ENCODE measurements around the gene ADGRL1.
"Not testable (repeated sequence)": the region's sequence is repeated elsewhere in the genome, so short reads cannot be mapped to it uniquely, and the experiment has no call there.

Gene ADGRL1

DNA sequence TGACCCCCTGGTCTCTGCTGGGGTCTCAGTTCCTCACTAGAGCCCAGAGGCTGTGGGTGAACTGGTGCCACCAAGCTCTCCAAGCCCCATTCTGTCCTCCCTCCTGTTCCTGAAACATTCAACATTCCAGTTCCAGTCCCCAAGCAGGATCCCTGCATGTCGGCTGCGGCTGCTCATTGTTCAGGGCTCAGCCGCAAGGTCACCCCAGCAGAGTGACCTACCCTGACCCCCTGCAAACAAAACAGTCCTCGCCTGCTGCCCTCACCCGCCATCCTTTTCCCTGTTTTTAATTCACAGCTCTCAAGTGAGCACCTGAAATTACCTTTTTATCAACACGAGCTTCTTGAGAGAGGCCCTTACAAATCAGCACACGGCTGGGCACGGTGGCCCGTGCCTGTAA lies 19.3 kb downstream of the ADGRL1 start:
- FAIRE-seq, result not testable (repeated sequence)

GRCh38 chr19:14185691-14186090 lies 20.3 kb downstream of the ADGRL1 start:
- FAIRE-seq, result not testable (repeated sequence)

DNA sequence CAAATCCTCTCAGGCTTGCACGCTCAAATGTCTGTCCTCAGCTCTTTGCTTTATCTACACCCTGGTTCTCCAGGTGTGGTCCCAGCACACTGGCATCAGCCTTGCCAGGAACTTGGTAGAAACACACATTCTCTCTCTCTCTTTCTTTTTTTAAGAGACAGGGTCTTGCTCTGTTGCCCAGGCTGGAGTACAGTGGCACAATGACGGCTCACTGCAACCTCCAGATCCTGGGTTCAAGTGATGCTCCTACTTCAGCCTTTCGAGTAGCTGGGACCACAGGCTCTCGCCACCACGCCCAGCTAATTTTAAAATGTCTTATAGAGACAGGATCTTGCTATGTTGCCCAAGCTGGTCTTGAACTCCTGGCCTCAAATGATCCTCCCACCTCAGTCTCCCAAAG lies 20.8 kb downstream of the ADGRL1 start:
- FAIRE-seq, result no peak

DNA sequence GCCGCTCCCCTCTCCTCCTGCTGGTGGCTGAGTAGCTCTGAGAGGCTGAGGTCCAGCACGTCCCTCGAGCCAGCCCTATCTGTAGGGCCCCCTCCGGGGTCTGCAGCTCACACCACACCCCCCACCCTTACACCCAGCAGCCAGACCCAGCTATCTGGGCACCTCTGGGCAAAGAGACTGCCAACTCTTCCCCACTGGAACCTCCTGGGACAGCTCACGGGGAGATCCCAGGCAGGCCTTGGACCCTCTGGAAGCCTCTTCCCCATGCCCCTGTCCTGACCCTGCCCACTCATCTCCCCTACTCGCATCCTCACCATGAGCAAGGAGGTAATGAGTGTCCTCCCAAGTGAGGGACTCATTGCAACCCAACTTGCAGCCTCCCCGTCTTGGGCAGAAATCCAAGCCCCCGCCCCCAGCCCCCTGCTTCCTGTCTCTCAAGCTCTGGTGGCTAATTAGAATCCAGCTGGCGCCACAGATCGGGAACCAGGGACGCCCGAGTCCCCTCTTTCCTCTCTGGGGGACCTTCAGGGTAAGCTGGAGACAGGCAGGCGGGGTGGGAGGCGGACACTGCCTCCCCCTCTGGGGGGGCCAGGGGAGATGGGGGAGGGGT lies 22.1 kb downstream of the ADGRL1 start:
- no peak for FAIRE-seq

GRCh38 chr19:14182476-14182875 lies 23.5 kb downstream of the ADGRL1 start:
- FAIRE-seq, result no peak

DNA sequence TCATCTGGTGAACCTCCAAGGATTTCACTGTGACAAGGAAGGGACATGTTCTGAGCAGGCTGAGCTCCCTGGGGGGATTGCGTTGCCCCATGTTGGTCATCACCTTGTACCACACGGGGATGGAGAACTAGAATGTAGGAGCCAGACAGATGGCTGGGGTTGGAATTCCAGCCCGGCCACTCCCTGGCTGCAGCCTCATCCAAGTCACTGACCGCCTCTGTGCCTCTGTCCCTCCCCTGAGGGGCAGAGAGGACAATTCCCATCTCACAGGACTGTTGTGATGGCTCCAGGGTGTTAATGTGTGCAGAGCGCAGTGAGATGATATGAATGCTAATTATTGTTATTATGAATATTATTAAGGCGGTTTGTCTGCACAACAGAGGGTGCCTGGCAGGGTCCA lies 24.1 kb downstream of the ADGRL1 start:
- no peak for FAIRE-seq

DNA sequence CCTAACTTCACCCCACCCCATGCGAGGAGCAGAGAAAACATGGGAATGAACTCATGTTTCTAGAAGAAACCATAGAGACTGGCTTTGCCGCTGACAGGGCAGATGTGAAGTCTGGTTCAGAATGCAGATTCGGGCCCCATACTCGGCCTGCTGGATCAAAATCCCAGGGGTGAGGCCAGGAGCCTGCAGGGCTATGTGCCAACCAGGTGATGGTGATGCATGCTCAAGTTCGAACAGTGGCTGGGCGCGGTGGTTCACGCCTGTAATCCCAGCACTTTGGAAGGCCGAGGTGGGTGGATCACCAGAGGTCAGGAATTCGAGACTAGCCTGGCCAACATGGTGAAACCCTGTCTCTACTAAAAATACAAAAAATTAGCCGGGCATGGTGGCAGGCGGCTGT lies 24.8 kb downstream of the ADGRL1 start:
- FAIRE-seq, result not testable (repeated sequence)

- no peak for FAIRE-seq
These were observed 28.4 kb downstream of the ADGRL1 start for GRCh38 chr19:14177496-14178074.

DNA sequence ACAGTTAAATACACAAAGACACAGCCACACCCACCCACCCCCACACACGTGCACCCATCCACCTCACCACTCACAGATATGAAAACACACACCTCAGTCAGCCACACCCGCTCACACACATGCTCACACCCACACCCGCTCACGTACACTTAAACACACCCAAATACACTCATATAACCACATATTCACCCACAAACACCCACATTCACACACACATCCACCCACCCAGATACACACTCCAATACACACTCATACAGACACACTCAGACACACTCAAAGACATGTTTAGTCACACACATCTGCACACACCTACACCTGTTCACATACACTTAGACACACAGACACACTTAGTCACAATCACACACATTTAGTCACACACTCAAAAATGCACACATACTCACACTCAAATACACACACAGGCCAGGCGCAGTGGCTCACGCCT lies 30.6 kb downstream of the ADGRL1 start:
- FAIRE-seq, result no peak

GRCh38 chr19:14174883-14175282 lies 31.1 kb downstream of the ADGRL1 start:
- FAIRE-seq, result no peak

- FAIRE-seq, result no peak
These were observed 37.0 kb downstream of the ADGRL1 start for GRCh38 chr19:14168993-14169392.

DNA sequence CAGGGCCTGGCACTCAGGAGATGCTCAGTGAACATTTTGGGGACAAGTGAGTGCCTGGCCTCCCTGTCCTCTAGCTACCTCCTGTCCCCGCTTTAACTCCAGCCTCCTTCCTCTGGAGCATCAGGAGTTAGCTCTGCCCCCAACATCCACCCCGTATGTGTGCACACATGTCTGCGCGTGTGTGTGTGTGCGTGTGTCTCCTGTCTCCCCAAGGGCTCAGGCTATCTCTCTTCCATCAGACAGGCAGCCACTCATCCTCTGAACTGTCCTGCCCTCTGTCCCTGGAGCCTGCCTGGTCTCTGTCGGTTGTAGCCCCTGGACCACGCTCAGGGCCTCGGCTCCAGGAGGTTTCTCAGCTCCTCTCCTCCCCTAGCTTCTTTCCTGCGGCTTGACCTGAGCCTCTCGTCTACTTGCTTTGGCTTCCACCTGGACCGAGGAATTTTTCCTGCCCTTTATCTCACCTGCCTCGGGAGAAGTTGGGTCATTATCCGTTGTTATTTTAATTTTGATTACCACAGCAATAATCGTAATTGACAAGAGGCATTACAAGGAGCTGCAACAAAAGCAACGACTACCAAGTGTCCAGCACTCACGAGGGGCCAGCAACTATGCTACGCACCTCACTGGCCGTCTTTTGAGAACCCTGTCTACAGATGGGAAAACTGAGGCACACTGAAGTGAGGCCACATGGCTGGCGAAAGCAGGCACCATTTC lies 37.6 kb downstream of the ADGRL1 start:
- FAIRE-seq, result no peak

GRCh38 chr19:14167576-14168138 lies 38.3 kb downstream of the ADGRL1 start:
- no peak for FAIRE-seq

DNA sequence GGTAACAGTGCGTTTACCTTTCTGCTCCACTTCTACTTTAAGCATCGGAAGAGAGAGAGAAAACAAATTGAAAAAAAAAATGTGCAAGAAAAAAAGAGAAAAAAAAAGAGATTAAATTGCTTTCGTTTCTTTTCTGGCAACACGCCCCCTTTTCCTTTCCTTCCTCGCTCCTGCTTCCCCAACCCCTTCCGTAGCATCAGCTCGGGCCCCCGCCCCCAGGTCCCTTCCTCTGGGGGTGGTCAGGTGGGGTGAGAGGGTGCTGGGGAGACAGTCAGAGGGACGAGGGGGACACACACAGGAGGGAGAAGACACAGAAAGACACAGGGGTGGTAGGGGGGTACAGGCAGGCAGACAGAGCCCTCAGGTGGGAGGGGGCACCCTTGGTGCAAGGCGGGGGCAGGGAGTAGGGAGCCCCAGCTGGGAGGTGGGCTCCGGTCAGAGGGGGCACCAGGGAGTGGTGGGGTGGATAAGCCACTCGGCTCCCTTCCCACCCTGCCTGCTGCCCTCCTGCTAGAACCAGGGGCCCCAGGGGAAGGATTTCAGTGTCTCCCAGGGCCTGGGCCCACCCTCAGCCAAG lies 38.9 kb downstream of the ADGRL1 start:
- no peak for FAIRE-seq

- no peak for FAIRE-seq
These were observed 39.8 kb downstream of the ADGRL1 start for GRCh38 chr19:14165990-14166830.

DNA sequence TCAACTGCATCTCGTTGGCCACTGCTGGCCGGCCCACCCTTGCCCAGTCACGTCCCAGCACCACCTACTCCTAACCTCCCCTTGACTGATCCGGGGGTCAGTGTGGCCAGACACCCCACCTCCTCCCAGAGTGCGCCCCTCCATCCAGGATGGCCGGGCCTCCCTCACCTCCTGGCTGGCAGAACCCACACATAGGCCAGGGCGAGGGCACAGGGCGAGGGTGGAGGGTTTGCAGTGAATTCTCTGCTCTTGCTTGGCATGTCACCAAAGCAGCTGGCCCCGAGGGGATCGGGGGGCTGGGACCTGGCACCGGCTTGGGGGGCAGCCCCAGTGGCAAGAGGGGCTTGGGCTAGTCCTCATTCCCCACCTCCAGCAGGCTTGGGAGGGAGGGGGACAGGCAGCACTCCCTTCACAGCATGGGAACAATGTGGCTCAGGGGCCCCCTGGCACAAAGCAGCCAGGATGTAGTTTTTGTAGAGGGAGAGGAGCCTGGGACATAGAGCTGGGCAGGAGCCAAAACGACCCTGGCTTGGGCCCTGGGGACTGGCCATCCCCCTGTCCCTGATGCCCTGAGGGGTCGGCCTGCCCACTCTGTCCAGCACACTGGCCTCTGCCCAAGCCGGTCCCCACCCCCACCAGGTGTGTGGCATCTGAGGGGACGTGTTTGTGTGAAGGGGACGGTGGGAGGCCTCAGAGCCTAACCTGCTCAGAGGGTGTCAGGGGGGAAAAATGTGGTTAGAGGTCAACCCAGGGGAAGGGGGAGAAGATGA lies 41.1 kb downstream of the ADGRL1 start:
- no peak for FAIRE-seq

DNA sequence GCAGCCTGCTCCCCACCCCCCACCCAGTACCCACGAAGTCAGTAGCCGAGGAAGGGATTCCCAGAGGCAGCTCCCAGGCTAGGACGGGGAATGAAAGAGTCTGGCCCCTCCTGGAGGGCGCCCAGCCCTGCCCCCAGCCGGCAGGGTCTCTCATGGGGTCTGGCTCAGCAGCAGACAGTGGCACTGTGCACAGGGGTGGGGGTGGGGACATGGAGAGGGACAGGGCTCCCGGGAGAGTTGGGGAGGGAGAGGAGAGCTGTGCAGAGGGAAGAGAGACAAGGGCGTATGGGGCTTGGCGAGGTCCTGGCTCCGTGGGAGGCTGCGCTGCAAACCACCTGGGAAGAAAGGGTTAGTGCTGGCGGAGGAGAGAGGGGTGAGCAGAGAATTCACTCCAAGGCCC lies 41.9 kb downstream of the ADGRL1 start:
- FAIRE-seq, result no peak

DNA sequence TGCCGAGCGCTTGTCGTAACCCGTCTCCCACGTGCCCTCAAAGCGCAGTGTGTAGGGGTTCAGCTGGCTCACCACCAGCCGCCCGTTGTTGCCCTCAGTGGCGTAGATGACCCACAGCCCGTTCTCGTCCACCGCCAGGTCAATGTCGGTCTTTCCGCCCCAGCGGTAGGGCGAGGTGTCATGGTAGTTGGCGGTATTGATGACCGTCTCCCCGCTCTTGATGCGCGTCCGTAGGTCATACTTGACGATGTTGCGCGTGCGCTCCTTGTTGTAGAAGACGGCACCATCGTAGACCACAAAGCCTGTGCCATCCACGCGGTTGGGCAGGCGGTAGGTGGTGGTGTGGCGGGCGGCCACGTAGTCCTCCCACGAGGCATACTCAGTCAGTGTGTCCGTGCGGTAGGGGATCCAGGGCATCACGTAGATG lies 43.1 kb downstream of the ADGRL1 start:
- no peak for FAIRE-seq

DNA sequence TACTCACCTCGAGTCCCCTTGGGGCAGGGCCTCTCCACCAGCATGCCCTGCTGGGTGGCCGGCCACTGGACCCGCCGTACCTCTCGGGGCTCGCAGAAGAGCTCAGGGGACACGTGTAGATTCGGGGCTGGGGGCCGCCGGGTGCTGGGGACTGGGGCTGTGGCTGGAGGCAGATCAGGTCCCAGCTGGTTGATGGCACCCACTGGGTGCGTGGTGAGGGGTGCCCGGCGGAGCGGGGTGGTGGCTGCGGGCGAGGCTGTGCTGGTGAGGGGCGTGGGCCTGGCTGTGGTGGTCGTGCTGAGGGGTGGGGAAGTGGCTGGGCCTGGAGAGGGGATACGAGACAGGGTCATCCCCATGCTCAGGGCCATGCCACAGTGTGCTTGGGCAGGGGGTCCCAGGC lies 44.7 kb downstream of the ADGRL1 start:
- no peak for FAIRE-seq

- no peak for FAIRE-seq
These were observed 45.8 kb downstream of the ADGRL1 start for GRCh38 chr19:14160017-14160703.

- no peak for FAIRE-seq
These were observed 46.9 kb downstream of the ADGRL1 start for GRCh38 chr19:14159059-14159458.

Measured in islet of Langerhans (tissue), 1 donor.